ENCODE results near the gene LYVE1. TPM values are rescaled to one million over a fixed set of nuclear protein-coding genes. Genes with fewer than 3 reads are reported as not detected.

LYVE1 gene
- total and polyA plus RNA-seq, 4 donors, result 22.5 to 70.8 (median 36.9) TPM

DNA sequence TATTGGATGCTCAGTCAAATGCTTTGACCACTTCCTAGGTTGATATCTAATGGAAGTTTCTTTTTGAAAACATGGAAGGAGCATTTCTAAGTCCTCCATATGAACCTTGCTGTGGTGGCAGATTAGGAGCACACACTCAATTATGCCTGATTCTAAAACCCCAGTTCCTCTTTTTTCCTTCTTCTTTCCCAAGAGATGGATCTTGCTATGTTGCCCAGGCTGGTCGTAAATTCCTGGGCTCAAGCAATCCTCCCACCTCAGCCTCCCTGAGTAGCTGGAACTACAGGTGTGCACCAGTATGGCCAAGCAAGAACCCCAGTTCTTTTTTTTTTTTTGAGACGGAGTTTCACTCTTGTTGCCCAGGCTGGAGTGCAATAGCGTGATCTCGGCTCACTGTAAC lies 3.0 kb downstream of the LYVE1 start:
- DNase-seq, result no peak
- Histone ChIP-seq H3K36me3 (ENCODE audit: control insufficient read depth in 4 of 4, insufficient read depth in 4 of 4, low read length in 4 of 4) (no peaks in the 10 kb centered on the region), H3K9ac (ENCODE audit: insufficient read depth in 1 of 2, low read length in 2 of 2) (no peak overlapping the region), H3K27me3 (ENCODE audit: control insufficient read depth in 3 of 3, insufficient read depth in 3 of 3, low read length in 2 of 3) (no peaks in the 10 kb centered on the region), H3K4me3 (no peak overlapping the region), H3K9me3 (ENCODE audit: control insufficient read depth in 4 of 4, insufficient read depth in 3 of 4, low read length in 3 of 4) (no peaks in the 10 kb centered on the region), H3K4me1 (ENCODE audit: control insufficient read depth in 5 of 5, insufficient read depth in 5 of 5, low read length in 5 of 5) (peaks cover 0 to 4% (median 0%) of the 10 kb centered on the region in 5 donors), H3K27ac (ENCODE audit: low read depth in 1 of 2, low read length in 1 of 2) (no peak overlapping the region)
- TF ChIP-seq, protein P1, sequence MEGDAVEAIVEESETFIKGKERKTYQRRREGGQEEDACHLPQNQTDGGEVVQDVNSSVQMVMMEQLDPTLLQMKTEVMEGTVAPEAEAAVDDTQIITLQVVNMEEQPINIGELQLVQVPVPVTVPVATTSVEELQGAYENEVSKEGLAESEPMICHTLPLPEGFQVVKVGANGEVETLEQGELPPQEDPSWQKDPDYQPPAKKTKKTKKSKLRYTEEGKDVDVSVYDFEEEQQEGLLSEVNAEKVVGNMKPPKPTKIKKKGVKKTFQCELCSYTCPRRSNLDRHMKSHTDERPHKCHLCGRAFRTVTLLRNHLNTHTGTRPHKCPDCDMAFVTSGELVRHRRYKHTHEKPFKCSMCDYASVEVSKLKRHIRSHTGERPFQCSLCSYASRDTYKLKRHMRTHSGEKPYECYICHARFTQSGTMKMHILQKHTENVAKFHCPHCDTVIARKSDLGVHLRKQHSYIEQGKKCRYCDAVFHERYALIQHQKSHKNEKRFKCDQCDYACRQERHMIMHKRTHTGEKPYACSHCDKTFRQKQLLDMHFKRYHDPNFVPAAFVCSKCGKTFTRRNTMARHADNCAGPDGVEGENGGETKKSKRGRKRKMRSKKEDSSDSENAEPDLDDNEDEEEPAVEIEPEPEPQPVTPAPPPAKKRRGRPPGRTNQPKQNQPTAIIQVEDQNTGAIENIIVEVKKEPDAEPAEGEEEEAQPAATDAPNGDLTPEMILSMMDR (IDR thresholded peaks at IDR 0.05; ENCODE audit: control extremely low read depth, extremely low read depth), result no peak
- WGBS, 2 donors, result 88 to 89% methylated on average over 4 of the region's 4 CpGs
- ATAC-seq (ENCODE audit: insufficient read depth, low FRiP score), result no peak

DNA sequence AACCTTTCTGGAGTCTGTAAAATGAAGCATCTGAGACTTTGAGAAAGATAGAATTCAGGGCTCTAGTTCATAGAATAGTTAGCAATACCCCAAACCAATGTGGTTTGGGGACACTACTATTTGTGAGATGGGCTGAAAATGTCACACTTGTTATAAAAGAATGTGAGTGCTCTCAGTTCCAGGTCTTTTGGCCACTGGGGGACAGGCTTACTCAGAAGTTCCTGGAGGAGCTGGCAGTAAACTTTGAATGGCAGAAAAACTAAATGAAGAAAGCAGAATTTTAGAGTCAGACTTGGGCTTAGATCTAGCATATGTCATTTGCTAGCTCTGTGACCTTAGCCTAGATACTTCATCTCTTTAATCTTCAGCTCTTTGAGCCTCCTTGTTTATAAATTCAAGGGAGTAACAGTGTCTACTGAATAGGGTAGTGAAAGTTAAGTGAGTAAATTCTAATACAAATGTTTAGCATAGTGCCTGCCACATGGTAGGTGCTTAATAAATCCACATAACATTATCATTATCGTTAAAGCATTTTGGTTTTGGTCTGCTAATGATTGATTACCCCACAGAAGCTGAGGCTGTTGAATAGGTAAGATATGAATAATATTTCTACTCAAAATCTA lies 3.7 kb downstream of the LYVE1 start:
- peak in 1 of 3 donors; percentile 44 for DNase-seq
- no peak for ATAC-seq (ENCODE audit: insufficient read depth, low FRiP score)
- TF ChIP-seq, protein P1 (IDR thresholded peaks at IDR 0.05; ENCODE audit: control extremely low read depth, extremely low read depth), result no peak
- Histone ChIP-seq H3K36me3 (ENCODE audit: control insufficient read depth in 4 of 4, insufficient read depth in 4 of 4, low read length in 4 of 4) (no peaks in the 10 kb centered on the region), H3K9ac (ENCODE audit: insufficient read depth in 1 of 2, low read length in 2 of 2) (no peak overlapping the region), H3K27ac (ENCODE audit: low read depth in 1 of 2, low read length in 1 of 2) (no peak overlapping the region), H3K27me3 (ENCODE audit: control insufficient read depth in 3 of 3, insufficient read depth in 3 of 3, low read length in 2 of 3) (no peaks in the 10 kb centered on the region), H3K9me3 (ENCODE audit: control insufficient read depth in 4 of 4, insufficient read depth in 3 of 4, low read length in 3 of 4) (no peaks in the 10 kb centered on the region), H3K4me1 (ENCODE audit: control insufficient read depth in 5 of 5, insufficient read depth in 5 of 5, low read length in 5 of 5) (peaks cover 0 to 4% (median 0%) of the 10 kb centered on the region in 5 donors), H3K4me3 (no peak overlapping the region)
- WGBS, 2 donors, result 57 to 64% methylated on average over 1 of the region's 1 CpG

DNA sequence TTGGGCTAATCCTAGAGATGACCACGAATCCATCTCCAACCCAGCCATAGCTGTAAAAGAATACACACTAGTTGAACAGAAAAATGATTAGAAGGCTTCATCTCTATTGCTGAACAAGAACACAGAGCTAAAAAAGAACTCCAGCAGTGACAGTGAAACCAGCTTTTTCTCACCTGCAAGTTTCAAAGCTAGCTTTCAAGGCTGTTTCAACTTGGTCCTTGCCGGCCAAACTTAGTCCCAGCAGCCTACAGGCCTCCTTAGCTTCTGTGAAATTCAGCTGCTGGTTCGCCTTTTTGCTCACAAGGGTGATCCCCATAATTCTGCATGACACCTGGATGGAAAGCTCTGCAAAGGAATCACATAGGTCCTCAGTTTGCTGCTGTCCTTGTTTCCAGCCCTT lies 4.4 kb downstream of the LYVE1 start:
- ATAC-seq (ENCODE audit: insufficient read depth, low FRiP score), result no peak

More for the DNA sequence above, 4.4 kb downstream of the LYVE1 start:
- Histone ChIP-seq H3K4me3 (no peak overlapping the region), H3K27me3 (ENCODE audit: control insufficient read depth in 3 of 3, insufficient read depth in 3 of 3, low read length in 2 of 3) (no peaks in the 10 kb centered on the region), H3K36me3 (ENCODE audit: control insufficient read depth in 4 of 4, insufficient read depth in 4 of 4, low read length in 4 of 4) (no peaks in the 10 kb centered on the region), H3K9ac (ENCODE audit: insufficient read depth in 1 of 2, low read length in 2 of 2) (no peak overlapping the region), H3K9me3 (ENCODE audit: control insufficient read depth in 4 of 4, insufficient read depth in 3 of 4, low read length in 3 of 4) (no peaks in the 10 kb centered on the region), H3K27ac (ENCODE audit: low read depth in 1 of 2, low read length in 1 of 2) (no peak overlapping the region), H3K4me1 (ENCODE audit: control insufficient read depth in 5 of 5, insufficient read depth in 5 of 5, low read length in 5 of 5) (peaks cover 0 to 4% (median 0%) of the 10 kb centered on the region in 5 donors)
- TF ChIP-seq, protein P1 (IDR thresholded peaks at IDR 0.05; ENCODE audit: control extremely low read depth, extremely low read depth), result no peak
- DNase-seq, result no peak
- WGBS, 2 donors, result 92 to 100% methylated on average over 3 of the region's 3 CpGs
